Stimulated activated CD8-positive, alpha-beta memory T cell treated with anti-CD3 and anti-CD28 coated beads, Interleukin-15, amount 100 ng/mL, for 48 hours (primary cell): ENCODE measurements around the gene HEXIM1.
"Not testable (repeated sequence)": the region's sequence is repeated elsewhere in the genome, so short reads cannot be mapped to it uniquely, and the experiment has no call there.

Source experiments
- DNase-seq, 2 donors: peaks; one replicate each; pipeline ENCODE4 v3.0.0-alpha.2; 2020; ENCODE audit warnings: low read depth in 2 of 2

The HEXIM1 gene

DNA sequence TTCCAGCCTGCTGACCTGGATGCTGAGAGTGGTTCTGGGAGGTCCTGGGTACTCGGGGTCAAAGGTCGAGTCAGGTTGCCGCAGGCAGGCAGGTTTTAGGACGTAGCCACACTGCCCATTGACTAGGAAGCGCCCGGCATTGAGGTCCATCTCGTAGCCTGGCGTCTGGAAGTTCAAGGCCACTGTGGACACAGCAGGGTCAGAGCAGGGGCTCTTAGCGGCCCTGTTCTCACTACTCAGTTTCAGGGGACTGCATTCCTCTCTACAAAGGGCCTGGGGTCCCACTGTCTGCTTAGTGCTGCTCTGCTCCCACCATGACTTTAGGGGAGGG lies 34.9 kb upstream of the HEXIM1 start:
- no peak for DNase-seq

- no peak for DNase-seq
These were observed 34.0 kb upstream of the HEXIM1 start for GRCh38 chr17:45114117-45114932.

GRCh38 chr17:45115015-45115625 lies 33.2 kb upstream of the HEXIM1 start:
- DNase-seq = no peak

DNA sequence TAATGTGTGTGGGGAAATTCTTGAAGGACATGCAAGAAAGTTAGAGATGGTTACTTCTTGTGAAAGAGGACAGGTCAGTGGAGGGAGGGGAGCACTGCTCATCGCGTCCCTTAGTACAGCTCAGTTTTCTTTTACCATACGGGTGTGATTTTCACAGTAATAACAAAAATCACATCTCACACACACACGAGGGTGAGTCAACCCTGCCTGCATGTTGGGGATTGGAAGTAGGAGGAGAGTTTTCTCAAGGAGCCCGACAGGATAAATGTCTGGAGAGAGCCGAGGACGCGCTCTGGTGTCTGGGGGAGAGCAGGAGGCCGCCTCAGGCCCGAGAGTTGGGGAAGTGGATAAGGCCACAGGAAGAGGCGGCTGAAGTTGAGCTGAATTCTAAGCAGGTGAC lies 32.4 kb upstream of the HEXIM1 start:
- DNase-seq = no peak

DNA sequence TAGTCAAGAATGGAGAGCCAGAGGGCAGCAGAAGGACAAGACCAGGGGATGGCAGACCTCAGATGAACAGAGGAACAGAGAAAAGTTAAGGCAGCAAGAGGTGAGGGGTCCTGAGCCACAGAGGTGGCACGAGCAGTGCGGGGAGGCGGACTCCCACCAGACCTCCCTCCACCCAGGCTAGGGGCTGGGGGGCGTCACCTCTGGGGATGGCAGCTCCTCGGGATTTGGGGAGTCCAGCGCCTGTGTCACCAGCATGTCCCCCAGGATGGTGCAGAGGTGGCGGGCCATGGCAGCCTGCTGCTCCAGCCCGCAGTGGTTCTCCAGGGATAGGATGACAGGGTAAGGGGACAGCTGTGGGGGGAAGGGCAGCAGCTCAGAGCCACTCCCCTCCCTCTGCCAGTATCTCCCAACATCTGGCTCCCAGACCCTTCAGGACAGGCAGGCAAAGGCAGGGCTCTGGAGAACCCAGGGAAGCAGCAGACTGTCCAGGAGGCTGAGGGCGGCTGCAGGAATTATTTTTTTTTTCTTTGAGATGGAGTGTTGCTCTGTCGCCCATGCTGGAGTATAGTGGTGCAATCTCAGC lies 31.8 kb upstream of the HEXIM1 start:
- DNase-seq = no peak

- DNase-seq = no peak
These were observed 30.9 kb upstream of the HEXIM1 start for GRCh38 chr17:45117334-45117733.

DNA sequence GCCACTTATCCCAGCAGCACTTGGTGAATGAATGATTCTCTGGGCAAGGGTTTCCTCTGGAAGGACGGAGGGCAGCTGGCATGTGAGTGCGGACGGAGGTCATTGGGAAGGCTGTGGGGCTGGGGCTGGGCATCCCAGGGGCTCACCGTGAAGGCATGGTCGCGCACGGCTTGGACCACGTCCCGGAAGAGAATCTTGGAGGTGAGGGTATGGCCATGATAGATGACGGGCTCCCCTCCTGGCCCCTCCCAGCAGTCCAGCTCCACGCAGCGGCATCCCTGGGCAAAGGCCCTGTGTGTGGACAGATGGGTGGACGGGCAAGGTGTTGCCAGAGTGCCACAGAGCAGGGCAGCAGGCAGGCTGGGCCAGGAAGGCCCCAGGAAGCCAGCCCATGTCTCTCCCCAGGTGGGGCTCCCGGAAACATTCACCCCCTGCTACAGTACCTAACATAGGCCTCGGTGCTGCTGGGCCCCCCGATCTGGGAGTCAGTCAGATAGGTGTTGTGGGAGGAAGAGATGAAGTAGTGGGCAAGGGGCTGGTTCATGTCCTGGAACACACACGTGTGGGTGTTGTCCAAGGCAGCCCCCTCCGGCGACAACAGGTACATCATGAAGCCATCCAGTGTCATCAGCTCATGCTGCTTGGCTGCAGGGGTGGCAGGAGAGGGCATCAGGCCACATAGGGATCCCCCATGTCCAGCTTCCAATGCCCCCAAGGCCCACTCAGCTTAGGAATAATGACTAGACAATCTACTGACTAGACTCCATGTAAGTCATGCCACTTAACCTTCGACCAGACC lies 30.2 kb upstream of the HEXIM1 start:
- DNase-seq = no peak

- DNase-seq = no peak
These were observed 29.6 kb upstream of the HEXIM1 start for GRCh38 chr17:45118691-45119090.

- DNase-seq = no peak
These were observed 28.3 kb upstream of the HEXIM1 start for GRCh38 chr17:45119964-45120363.

- DNase-seq = no peak
These were observed 27.7 kb upstream of the HEXIM1 start for GRCh38 chr17:45120558-45120957.

- DNase-seq = no peak
These were observed 27.2 kb upstream of the HEXIM1 start for GRCh38 chr17:45121055-45121454.

GRCh38 chr17:45123076-45123770 lies 25.1 kb upstream of the HEXIM1 start:
- DNase-seq = no peak

DNA sequence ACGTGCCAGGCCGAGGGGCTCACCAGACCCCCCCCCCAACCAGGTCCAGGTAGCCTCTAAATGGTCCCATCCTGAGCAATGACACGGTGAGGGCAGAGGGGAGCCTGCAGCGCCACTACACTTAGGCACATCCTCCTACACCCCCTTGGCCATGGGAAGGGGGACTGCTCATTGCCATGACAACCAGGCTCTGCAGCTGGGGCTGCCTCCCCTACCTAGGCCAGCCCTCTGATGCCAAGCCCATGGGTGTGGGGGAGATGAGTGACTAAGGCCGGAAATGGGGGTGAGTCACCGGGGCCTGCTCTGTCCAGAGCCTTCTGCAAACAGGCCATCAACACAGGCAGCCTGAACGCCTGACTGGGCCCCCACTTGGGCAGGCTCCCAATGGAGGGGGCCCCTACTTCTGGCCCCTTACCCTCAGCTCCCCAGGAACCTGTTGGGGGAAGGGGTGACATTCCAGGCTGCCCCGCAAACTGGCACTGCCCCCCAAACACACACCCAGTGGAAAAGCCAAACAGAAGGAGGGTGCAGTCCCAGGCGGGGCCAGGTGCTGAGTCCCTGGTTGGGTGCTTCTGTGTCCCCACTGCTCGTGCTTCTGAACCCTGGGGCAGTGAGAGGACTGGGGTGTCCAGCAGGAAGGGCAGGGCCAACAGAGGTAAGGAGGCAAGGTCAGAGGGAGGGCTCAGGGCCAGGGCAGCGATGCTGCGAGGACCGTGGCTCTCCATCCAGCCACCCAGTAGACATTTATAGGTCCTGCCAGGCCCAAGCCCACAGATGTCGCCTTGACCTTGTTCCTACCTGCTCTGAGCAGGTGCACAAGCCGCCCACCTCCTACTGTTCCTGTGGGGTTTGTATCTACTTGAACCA lies 24.1 kb upstream of the HEXIM1 start:
- no peak for DNase-seq

DNA sequence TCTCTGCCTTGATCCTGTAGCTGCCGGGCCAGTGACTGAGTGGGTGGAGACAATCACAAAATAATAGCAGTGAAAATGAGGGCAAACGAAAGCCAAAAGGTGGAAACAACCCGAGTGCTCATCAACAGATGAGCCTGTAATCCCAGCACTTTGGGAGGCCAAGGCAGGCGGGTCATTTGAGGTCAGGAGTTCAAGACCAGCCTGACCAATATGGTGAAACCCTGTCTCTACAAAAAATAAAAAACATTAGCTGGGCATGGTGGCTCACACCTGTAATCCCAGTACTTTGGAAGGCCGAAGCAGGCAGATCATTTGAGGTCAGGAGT lies 23.5 kb upstream of the HEXIM1 start:
- not testable (repeated sequence) for DNase-seq

DNA sequence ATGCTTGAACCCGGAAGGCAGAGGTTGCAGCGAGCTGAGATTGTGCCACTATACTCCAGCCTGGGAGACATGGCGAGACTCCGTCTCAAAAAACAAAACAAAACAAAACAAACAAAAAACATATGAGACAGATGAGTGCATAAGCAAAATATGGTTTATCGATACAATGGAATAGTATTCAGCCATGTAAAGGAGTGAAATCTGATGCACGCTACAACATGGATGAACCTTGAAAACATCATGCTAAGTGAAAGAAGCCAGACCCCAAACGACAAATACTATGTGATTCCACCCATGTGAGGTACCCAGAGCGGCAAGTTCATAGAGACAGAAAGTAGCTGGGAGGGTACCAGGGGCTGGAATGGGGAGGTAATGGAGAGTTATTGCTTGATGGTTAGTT lies 22.8 kb upstream of the HEXIM1 start:
- no peak for DNase-seq

GRCh38 chr17:45127207-45127547 lies 21.1 kb upstream of the HEXIM1 start:
- no peak for DNase-seq

DNA sequence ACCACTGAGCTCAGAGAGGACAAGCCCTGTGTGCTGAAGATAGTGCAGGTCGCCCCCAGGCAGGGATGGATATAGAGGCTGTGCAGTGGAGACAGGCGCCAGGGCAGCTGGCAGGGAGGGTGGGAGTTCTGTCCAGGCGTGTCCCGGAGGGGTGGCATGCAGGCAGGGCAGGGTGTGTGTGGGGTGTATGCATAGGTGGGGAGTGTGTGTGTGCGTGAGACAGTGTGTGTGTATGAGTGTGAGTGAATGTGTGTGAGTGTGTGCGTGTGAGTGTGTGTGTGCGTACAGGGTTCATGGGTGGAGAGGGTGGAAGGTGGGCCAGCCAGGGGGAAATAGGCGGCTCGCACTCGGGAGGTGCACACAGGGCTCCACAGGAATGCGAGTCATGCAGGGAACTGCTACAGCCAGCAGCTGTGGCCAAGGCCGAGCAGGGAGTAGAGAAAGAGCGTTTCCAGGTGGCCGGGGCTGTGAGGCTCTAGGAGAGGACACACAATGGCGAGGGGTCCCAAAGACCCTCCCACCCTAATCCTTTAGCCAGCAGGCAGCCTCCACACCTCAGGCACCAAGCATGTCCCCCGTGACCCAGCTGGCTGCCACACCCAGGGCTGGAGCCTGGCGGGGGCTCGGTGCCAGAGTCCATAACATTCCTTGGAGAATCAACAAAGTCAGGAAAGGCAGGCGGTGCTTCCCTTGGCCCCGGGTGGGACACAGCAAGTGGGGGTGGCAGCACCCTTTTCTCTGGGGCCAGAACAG lies 20.6 kb upstream of the HEXIM1 start:
- no peak for DNase-seq

GRCh38 chr17:45128331-45128730 lies 19.9 kb upstream of the HEXIM1 start:
- DNase-seq = no peak

DNA sequence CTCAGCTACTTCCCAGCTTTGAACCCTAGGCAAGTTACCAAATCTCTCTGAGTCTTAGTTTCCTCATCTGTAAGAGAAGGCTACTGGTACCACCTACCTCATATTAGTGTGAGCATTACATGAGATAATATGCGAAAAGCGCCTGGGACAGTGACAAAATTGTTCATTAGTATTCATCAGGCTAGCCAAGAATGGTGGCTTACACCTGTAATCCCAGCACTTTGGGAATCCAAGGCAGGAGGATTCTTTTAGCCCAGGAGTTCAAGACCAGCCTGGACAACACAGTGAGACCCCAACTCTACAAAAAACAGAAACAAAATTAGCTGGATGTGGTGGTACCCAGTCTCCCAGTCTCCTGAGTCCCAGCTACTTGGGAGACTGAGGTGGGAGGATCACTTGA lies 19.3 kb upstream of the HEXIM1 start:
- no peak for DNase-seq

GRCh38 chr17:45129426-45129939 lies 18.8 kb upstream of the HEXIM1 start:
- no peak for DNase-seq
